DOHH2 (cell line): ENCODE data around the gene TMEM132E.

Experiments
- EZH2phosphoT487 ChIP-seq: fragments of 200-600 bp; sonication (generic); IDR thresholded peaks from 2 replicates; pipeline ENCODE4 v1.6.1; 2017; ENCODE audit warnings: borderline replicate concordance, mild to moderate bottlenecking, antibody characterized with exemption, low read length, moderate library complexity, mixed read lengths
- TF ChIP-seq, protein P1 (sequence below): fragments of 200-600 bp; sonication (generic); IDR thresholded peaks from one replicate; pipeline ENCODE4 v1.5.1; 2014; ENCODE audit warnings: antibody characterized with exemption, mild to moderate bottlenecking, low read depth, low read length; ENCODE audit not compliant: poor library complexity, severe bottlenecking

DNA sequence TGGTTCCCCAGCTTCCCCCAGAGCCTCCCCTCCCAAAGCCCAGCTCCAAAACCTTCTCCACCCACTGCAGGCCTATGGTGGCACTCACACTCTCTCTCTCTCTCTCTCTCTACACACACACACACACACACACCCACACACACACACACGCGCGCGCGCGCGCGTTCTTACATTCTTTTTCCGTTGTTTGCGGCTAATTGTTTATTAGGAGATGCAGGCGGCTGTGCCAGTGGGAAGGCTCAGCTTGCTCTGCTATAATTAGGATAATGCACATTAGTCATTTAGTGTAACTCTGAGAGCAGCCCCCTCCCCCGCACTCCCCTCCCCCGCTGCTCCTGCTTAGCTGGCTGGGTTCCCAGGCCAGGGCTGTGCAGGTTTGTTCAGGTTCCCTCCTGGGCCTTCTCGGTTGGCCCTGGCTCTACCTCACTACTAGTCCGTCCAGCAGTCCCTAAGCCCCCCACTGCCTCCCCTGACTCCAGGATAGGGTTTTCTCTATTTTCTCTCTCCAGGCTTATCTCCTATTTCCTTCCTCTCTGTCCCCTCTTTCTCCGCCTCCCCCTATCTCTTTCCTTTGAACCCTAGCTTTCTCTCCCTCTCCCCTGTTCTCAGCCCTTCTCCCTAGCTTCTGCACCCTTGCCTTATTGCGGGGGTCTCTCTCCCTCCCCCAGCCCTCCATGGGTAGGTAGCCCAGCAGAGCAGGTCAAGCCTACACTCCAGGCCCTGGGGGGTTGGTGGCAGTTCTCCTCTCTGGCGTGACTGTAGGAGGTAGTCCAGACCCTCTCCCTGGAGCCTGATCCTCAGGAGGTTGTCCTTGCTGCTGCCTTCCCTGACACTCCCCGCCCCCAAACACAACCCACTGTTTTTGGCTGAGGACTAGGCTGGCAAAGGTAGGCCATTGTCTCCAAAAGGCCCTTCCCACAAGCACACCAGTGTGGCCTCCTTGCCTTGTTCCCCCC, 34.0 kb downstream of the TMEM132E start:
- TF ChIP-seq, protein P1, sequence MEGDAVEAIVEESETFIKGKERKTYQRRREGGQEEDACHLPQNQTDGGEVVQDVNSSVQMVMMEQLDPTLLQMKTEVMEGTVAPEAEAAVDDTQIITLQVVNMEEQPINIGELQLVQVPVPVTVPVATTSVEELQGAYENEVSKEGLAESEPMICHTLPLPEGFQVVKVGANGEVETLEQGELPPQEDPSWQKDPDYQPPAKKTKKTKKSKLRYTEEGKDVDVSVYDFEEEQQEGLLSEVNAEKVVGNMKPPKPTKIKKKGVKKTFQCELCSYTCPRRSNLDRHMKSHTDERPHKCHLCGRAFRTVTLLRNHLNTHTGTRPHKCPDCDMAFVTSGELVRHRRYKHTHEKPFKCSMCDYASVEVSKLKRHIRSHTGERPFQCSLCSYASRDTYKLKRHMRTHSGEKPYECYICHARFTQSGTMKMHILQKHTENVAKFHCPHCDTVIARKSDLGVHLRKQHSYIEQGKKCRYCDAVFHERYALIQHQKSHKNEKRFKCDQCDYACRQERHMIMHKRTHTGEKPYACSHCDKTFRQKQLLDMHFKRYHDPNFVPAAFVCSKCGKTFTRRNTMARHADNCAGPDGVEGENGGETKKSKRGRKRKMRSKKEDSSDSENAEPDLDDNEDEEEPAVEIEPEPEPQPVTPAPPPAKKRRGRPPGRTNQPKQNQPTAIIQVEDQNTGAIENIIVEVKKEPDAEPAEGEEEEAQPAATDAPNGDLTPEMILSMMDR = no peak
- TF ChIP-seq EZH2phosphoT487 = no peak
